ENCODE measurements around the gene SPIRE2.

SPIRE2 gene

GRCh38 chr16:89918453-89919347 lies 90.4 kb downstream of the SPIRE2 start, which contains the start of gene MC1R:
Gene MC1R, plus strand, starts transcription at chr16:89918862. Its CDS starts 397 bp downstream, at chr16:89919259.
- DNase-seq: peak; percentile 41

- no peak for DNase-seq
These were observed 91.5 kb downstream of the SPIRE2 start for GRCh38 chr16:89919535-89920406.

GRCh38 chr16:89920723-89921122 lies 92.4 kb downstream of the SPIRE2 start:
- DNase-seq: no peak

All from activated CD8-positive, alpha-beta memory T cell treated with anti-CD3 and anti-CD28 coated beads, Interleukin-2, amount 50 U/mL, for 4 hours (primary cell).